HepG2 (cell line): Measurements from ENCODE around the gene PDE5A. TPM values are rescaled to one million over a fixed set of nuclear protein-coding genes. Genes with fewer than 3 reads are reported as not detected.

ENCODE experiments used
- ATAC-seq: fragments of 200-7000 bp; cut with Tn5 transposase; 3 replicates; pipeline ENCODE4 v1.9.1; 2020; ENCODE audit warnings: mild to moderate bottlenecking, moderate library complexity
- BruUV-seq: library from RNA; stranded (reverse); fragments of 400-500 nt; replicated peaks from 2 replicates; lab custom pipeline; 2021; lab: Mats Ljungman, UMichigan
- CTCF ChIA-PET: fragments of 300-600 bp; formaldehyde crosslinking; extraction: SDS; loops from one replicate; lab custom pipeline; 2021; ENCODE audit warnings: low total read pairs, inconsistent platforms, low intra/inter-chr PET ratio; lab: Yijun Ruan, JAX
- POLR2A ChIA-PET: fragments of 350-600 bp; sonication (Branson Sonifier 250); formaldehyde crosslinking; loops from one replicate; lab custom pipeline; 2020; ENCODE audit warnings: antibody characterized with exemption, inconsistent platforms; lab: Yijun Ruan, JAX
- DNase-seq: peaks from one replicate; pipeline ENCODE4 v3.0.0-alpha.2; 2015; ENCODE audit warnings: low spot score
- FAIRE-seq: peaks from 3 replicates; lab custom pipeline; 2011; peaks lifted over from hg19 to GRCh38; lab: Jason Lieb, UNC
- H2AFZ ChIP-seq: one replicate; pipeline ENCODE4 v1.6.1; 2011; ENCODE audit warnings: low read length, inconsistent platforms
- H3K27ac ChIP-seq: fragments of 300-600 bp; 3 replicates; pipeline ENCODE4 v1.8.0; 2011; ENCODE audit warnings: mixed run types, mild to moderate bottlenecking, mixed read lengths, low read length, inconsistent platforms; ENCODE audit not compliant: insufficient read depth; ENCODE audit errors: extremely low read length
- H3K27me3 ChIP-seq, 2 experiments: fragments of 200-600 bp in 1 of 2; 2 replicates in 1 of 2; 3 replicates in 1 of 2; pipeline versions ENCODE4 v1.6.0 to v1.8.0; 2011; ENCODE audit warnings: low read length in 2 of 2, mild to moderate bottlenecking in 2 of 2, moderate library complexity in 2 of 2, inconsistent platforms in 1 of 2; ENCODE audit not compliant: insufficient read depth in 2 of 2, control insufficient read depth in 1 of 2
- H3K36me3 ChIP-seq, 2 experiments: fragments of 200-600 bp in 1 of 2; replicated peaks in 1 of 2; 2 replicates in 1 of 2; 3 replicates in 1 of 2; pipeline versions ENCODE4 v1.5.1 to v1.8.0; 2011; ENCODE audit warnings: low read length in 2 of 2, inconsistent platforms in 1 of 2; ENCODE audit not compliant: insufficient read depth in 2 of 2, control insufficient read depth in 1 of 2
- H3K4me1 ChIP-seq: 2 replicates; pipeline ENCODE4 v1.5.1; 2012; ENCODE audit warnings: low read length, inconsistent platforms; ENCODE audit not compliant: insufficient read depth
- H3K4me2 ChIP-seq: 2 replicates; pipeline ENCODE4 v1.6.0; 2011; ENCODE audit warnings: low read depth, low read length, inconsistent platforms
- H3K4me3 ChIP-seq, 3 experiments: fragments of 200-600 bp in 1 of 3; sonication (generic), shearing (Covaris generic) in 1 of 3; replicated peaks in 1 of 3; 2 replicates each; pipeline ENCODE4 v1.5.1; 2011 to 2016; ENCODE audit warnings: low read length in 3 of 3, inconsistent platforms in 2 of 3, low read depth in 2 of 3, mild to moderate bottlenecking in 2 of 3, control low read depth in 1 of 3, mixed read lengths in 1 of 3; ENCODE audit not compliant: insufficient read depth in 1 of 3
- H3K79me2 ChIP-seq: one replicate; pipeline ENCODE4 v1.6.1; 2011; ENCODE audit warnings: low read length, inconsistent platforms; ENCODE audit not compliant: insufficient read depth
- H3K9ac ChIP-seq: 2 replicates; pipeline ENCODE4 v1.6.0; 2011; ENCODE audit warnings: mild to moderate bottlenecking, low read depth, low read length, inconsistent platforms; ENCODE audit not compliant: insufficient read depth
- H3K9me3 ChIP-seq: 2 replicates; pipeline ENCODE4 v1.5.1; 2012; ENCODE audit warnings: mild to moderate bottlenecking, low read length
- H4K20me1 ChIP-seq: 2 replicates; pipeline ENCODE4 v1.6.0; 2011; ENCODE audit warnings: inconsistent platforms, mild to moderate bottlenecking, low read length, moderate library complexity; ENCODE audit not compliant: insufficient read depth
- BRD4 ChIP-seq: sonication (generic); formaldehyde crosslinking; IDR thresholded peaks from 2 replicates; pipeline ENCODE4 v1.4.0; 2020; ENCODE audit warnings: missing genetic modification reagents
- HHEX ChIP-seq: IDR thresholded peaks from 2 replicates; pipeline ENCODE4 v1.6.1; 2016; ENCODE audit warnings: control low read depth
- HNF4A ChIP-seq: sonication (generic); formaldehyde crosslinking; IDR thresholded peaks from 2 replicates; pipeline ENCODE4 v1.4.0; 2020; ENCODE audit warnings: missing genetic modification reagents
- KMT2A ChIP-seq: sonication (generic); formaldehyde crosslinking; IDR thresholded peaks from 2 replicates; pipeline ENCODE4 v1.4.0; 2020; ENCODE audit warnings: missing genetic modification reagents
- NFIB ChIP-seq: sonication (generic); formaldehyde crosslinking; IDR thresholded peaks from 2 replicates; pipeline ENCODE4 v1.9.0; 2021; ENCODE audit warnings: missing genetic modification reagents, mild to moderate bottlenecking, borderline replicate concordance
- RFXANK ChIP-seq: IDR thresholded peaks from 2 replicates; pipeline ENCODE4 v1.6.1; 2016
- SOX6 ChIP-seq, 2 experiments: fragments of 450-650 bp in 1 of 2; sonication (generic) in 1 of 2; formaldehyde crosslinking in 1 of 2; IDR thresholded peaks; 2 replicates each; pipeline versions ENCODE4 v1.4.0 to v1.6.1; 2017 to 2020; ENCODE audit warnings: antibody characterized with exemption in 1 of 2, mild to moderate bottlenecking in 1 of 2, missing genetic modification reagents in 1 of 2
- SP5 ChIP-seq: IDR thresholded peaks from 2 replicates; pipeline ENCODE4 v1.6.1; 2016; ENCODE audit warnings: low read depth, borderline replicate concordance
- TEAD2 ChIP-seq: sonication (generic); formaldehyde crosslinking; IDR thresholded peaks from 2 replicates; pipeline ENCODE4 v1.9.0; 2021; ENCODE audit warnings: missing genetic modification reagents
- ZFP36L2 ChIP-seq: sonication (generic); formaldehyde crosslinking; IDR thresholded peaks from 2 replicates; pipeline ENCODE4 v1.4.0; 2020; ENCODE audit warnings: missing genetic modification reagents
- ZMAT3 ChIP-seq: sonication (generic); formaldehyde crosslinking; conservative IDR thresholded peaks from 2 replicates; pipeline ENCODE4 v1.7.0; 2021; ENCODE audit warnings: missing genetic modification reagents
- ZNF460 ChIP-seq: sonication (generic); formaldehyde crosslinking; IDR thresholded peaks from 2 replicates; pipeline ENCODE4 v1.5.1; 2020; ENCODE audit warnings: missing genetic modification reagents, mild to moderate bottlenecking, borderline replicate concordance
- ZNF572 ChIP-seq: sonication (generic); formaldehyde crosslinking; IDR thresholded peaks from 2 replicates; pipeline ENCODE4 v1.5.1; 2020; ENCODE audit warnings: mild to moderate bottlenecking, missing genetic modification reagents
- ZNF629 ChIP-seq: sonication (generic); formaldehyde crosslinking; conservative IDR thresholded peaks from 2 replicates; pipeline ENCODE4 v1.5.0; 2020; ENCODE audit warnings: missing genetic modification reagents
- whole genome bisulfite sequencing: methylation state at CpG from one replicate; pipeline ENCODE4 v1.1.6; 2017; ENCODE audit warnings: low lambda C conversion rate; 5-methylcytosine and 5-hydroxymethylcytosine counted together
- in situ Hi-C: cut with HindIII; loops from 2 replicates; pipeline ENCODE4 v1.10.0; 2017; ENCODE audit warnings: low pct_unique_long_range_greater_than_20kb; ENCODE audit not compliant: extremely low pct_ligation_motif_present
- intact Hi-C: fragments of 100-400 bp; cut with micrococcal nuclease; formaldehyde crosslinking; loops from one replicate; pipeline ENCODE4 v1.10.0; 2022; ENCODE audit not compliant: unreplicated experiment
- polyA plus RNA-seq, 8 experiments: library from polyadenylated mRNA; depleted of rRNA in 3 of 8; stranded (reverse) in 7 of 8; unstranded in 1 of 8; fragments of >200 nt; fragmentation: Illumina TruSeq in 4 of 8; extraction: Trizol in 4 of 8; gene quantifications; 2 replicates each; pipeline versions ENCODE4 v1.2.1 to v1.2.3, GENCODE V29; 2011 to 2016; ENCODE audit warnings: low read depth in 4 of 8, missing spikeins in 1 of 8, mixed read lengths in 1 of 8; ENCODE audit not compliant: insufficient read depth in 1 of 8
- total RNA-seq, 5 experiments: library from RNA; depleted of rRNA; stranded (reverse); fragments of >200 nt; fragmentation: Illumina TruSeq; extraction: Trizol; gene quantifications; 2 replicates each; pipeline ENCODE4 v1.2.3, GENCODE V29; 2016; ENCODE audit warnings: low read depth in 1 of 5
- TF ChIP-seq, protein P1 (sequence below): IDR thresholded peaks from 2 replicates; pipeline ENCODE4 v1.6.1; 2016; ENCODE audit warnings: low read depth, borderline replicate concordance
- TF ChIP-seq, protein P2 (sequence below): sonication (generic); formaldehyde crosslinking; IDR thresholded peaks from 2 replicates; pipeline ENCODE4 v1.4.0; 2020; ENCODE audit warnings: missing genetic modification reagents
- TF ChIP-seq, protein P3 (sequence below): fragments of 450-650 bp; IDR thresholded peaks from 2 replicates; pipeline ENCODE4 v1.6.1; 2017; ENCODE audit warnings: mild to moderate bottlenecking
- TF ChIP-seq, protein P4 (sequence below): IDR thresholded peaks from 2 replicates; pipeline ENCODE4 v1.6.1; 2016; ENCODE audit warnings: low read depth, missing genetic modification reagents, missing compliant biosample characterization

The PDE5A gene
- total and polyA plus RNA-seq, 2 of the 13 experiments (the other 11 are each of a cell fraction or from before 2014, with no cell fraction given): 0.22 to 0.44 TPM

DNA sequence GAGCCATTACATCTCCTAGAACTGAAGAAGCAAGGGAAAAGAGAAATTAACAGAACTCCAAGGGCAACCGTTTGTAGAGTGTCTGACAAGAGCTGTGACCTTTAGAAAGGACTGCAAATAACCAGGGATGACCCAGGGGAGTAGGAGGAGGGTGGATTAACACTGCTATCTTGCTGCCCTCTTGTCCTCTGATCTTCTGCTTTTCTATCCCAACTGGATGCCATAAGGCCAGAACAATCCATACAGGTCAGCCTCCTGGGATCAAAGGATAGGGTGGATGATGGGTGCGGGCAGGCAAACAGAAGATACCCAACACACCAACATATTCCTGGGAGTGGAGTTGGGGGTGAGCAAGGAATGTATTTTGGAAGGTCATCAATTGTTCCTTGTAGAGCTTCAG is 19.8 kb upstream of the PDE5A start:
- Histone ChIP-seq H3K36me3 (no peaks in the 10 kb centered on the region), H3K27ac (no peak overlapping the region), H3K4me1 (peaks cover 9% of the 10 kb centered on the region), H4K20me1 (no peaks in the 10 kb centered on the region), H2AFZ (no peak overlapping the region), H3K4me3 (no peak overlapping the region), H3K79me2 (no peaks in the 10 kb centered on the region), H3K9ac (no peak overlapping the region), H3K27me3 (no peaks in the 10 kb centered on the region), H3K9me3 (no peaks in the 10 kb centered on the region), H3K4me2 (no peak overlapping the region)
- WGBS: 0% methylated on average over 2 of the region's 2 CpGs
- intact Hi-C loops (loop anchor here (5.0 kb wide), 1 partner anchor 139 kb away; no protein-coding TSS in a partner anchor), in situ Hi-C loops (loop anchor here (25.0 kb wide), 1 partner anchor 661 kb away; no protein-coding TSS in a partner anchor)
- peak; percentile 29 for DNase-seq
- ChIA-PET POLR2A (no interaction called here), CTCF (no interaction called here)
- peak; percentile 80 for FAIRE-seq
- ATAC-seq: peak; percentile 90
- no TSS peak for BruUV-seq
- TF ChIP-seq NFIB (no peak), ZMAT3 (CRISPR knock-in tag) (no peak), SOX6 (IDR thresholded peaks at IDR 0.05) (no peak), SOX6 (CRISPR knock-in tag; IDR thresholded peaks at IDR 0.05) (peak; percentile 57; the same call in 1 of the 2 replicates), ZFP36L2 (CRISPR knock-in tag) (no peak), HHEX (peak; percentile 18; the same call in 1 of the 2 replicates), ZNF460 (CRISPR knock-in tag) (no peak), ZNF629 (no peak), SP5 (CRISPR knock-in tag) (no peak), HNF4A (peak; percentile 54), KMT2A (no peak), RFXANK (CRISPR knock-in tag) (no peak), BRD4 (CRISPR knock-in tag) (no peak), TEAD2 (CRISPR knock-in tag) (no peak), ZNF572 (CRISPR knock-in tag) (no peak)
- TF ChIP-seq, protein P1, sequence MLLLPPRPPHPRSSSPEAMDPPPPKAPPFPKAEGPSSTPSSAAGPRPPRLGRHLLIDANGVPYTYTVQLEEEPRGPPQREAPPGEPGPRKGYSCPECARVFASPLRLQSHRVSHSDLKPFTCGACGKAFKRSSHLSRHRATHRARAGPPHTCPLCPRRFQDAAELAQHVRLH: no peak
- TF ChIP-seq, protein P2, sequence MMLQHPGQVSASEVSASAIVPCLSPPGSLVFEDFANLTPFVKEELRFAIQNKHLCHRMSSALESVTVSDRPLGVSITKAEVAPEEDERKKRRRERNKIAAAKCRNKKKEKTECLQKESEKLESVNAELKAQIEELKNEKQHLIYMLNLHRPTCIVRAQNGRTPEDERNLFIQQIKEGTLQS (CRISPR knock-in tag): no peak
- TF ChIP-seq, protein P3, sequence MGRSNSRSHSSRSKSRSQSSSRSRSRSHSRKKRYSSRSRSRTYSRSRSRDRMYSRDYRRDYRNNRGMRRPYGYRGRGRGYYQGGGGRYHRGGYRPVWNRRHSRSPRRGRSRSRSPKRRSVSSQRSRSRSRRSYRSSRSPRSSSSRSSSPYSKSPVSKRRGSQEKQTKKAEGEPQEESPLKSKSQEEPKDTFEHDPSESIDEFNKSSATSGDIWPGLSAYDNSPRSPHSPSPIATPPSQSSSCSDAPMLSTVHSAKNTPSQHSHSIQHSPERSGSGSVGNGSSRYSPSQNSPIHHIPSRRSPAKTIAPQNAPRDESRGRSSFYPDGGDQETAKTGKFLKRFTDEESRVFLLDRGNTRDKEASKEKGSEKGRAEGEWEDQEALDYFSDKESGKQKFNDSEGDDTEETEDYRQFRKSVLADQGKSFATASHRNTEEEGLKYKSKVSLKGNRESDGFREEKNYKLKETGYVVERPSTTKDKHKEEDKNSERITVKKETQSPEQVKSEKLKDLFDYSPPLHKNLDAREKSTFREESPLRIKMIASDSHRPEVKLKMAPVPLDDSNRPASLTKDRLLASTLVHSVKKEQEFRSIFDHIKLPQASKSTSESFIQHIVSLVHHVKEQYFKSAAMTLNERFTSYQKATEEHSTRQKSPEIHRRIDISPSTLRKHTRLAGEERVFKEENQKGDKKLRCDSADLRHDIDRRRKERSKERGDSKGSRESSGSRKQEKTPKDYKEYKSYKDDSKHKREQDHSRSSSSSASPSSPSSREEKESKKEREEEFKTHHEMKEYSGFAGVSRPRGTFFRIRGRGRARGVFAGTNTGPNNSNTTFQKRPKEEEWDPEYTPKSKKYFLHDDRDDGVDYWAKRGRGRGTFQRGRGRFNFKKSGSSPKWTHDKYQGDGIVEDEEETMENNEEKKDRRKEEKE: no peak
- TF ChIP-seq, protein P4, sequence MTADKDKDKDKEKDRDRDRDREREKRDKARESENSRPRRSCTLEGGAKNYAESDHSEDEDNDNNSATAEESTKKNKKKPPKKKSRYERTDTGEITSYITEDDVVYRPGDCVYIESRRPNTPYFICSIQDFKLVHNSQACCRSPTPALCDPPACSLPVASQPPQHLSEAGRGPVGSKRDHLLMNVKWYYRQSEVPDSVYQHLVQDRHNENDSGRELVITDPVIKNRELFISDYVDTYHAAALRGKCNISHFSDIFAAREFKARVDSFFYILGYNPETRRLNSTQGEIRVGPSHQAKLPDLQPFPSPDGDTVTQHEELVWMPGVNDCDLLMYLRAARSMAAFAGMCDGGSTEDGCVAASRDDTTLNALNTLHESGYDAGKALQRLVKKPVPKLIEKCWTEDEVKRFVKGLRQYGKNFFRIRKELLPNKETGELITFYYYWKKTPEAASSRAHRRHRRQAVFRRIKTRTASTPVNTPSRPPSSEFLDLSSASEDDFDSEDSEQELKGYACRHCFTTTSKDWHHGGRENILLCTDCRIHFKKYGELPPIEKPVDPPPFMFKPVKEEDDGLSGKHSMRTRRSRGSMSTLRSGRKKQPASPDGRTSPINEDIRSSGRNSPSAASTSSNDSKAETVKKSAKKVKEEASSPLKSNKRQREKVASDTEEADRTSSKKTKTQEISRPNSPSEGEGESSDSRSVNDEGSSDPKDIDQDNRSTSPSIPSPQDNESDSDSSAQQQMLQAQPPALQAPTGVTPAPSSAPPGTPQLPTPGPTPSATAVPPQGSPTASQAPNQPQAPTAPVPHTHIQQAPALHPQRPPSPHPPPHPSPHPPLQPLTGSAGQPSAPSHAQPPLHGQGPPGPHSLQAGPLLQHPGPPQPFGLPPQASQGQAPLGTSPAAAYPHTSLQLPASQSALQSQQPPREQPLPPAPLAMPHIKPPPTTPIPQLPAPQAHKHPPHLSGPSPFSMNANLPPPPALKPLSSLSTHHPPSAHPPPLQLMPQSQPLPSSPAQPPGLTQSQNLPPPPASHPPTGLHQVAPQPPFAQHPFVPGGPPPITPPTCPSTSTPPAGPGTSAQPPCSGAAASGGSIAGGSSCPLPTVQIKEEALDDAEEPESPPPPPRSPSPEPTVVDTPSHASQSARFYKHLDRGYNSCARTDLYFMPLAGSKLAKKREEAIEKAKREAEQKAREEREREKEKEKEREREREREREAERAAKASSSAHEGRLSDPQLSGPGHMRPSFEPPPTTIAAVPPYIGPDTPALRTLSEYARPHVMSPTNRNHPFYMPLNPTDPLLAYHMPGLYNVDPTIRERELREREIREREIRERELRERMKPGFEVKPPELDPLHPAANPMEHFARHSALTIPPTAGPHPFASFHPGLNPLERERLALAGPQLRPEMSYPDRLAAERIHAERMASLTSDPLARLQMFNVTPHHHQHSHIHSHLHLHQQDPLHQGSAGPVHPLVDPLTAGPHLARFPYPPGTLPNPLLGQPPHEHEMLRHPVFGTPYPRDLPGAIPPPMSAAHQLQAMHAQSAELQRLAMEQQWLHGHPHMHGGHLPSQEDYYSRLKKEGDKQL: peak; percentile 47; the same call in 1 of the 2 replicates
